ENCODE results near the gene AGFG1.

DNA sequence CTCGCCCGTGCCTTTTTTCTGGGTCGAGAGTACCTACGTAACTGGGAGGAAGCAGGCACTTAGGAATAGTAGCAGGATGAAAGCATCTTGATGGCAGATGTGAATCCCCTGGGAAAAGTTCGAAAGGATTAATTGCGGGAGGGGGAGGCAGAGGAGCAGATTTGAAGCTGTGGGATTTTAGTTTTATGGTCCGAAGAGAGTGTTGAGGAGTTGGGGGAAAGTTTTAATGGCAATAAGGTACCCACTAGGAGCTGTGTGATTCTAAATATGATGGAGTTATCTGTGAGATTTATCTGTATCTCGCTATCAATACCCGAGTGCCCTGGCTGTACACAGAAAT lies 1.1 kb downstream of the AGFG1 start:
- TF ChIP-seq CTCF (IDR thresholded peaks at IDR 0.05; ENCODE audit: insufficient read depth, low read depth, low read length) (no peak), EZH2 (IDR thresholded peaks at IDR 0.05; ENCODE audit: insufficient read depth, low read length) (no peak)

Measured in astrocyte (in vitro differentiated cells and primary cell).